Immature natural killer cell (primary cell): ENCODE measurements around the gene DLG4. TPM values are rescaled to one million over a fixed set of nuclear protein-coding genes. Genes with fewer than 3 reads are reported as not detected.

ENCODE experiments used
- DNase-seq, 3 donors: peaks; one replicate each; pipeline ENCODE4 v3.0.0; 2022; ENCODE audit warnings: mixed read lengths in 1 of 3
- H3K27ac Mint-ChIP-seq, 6 donors: one replicate each; pipeline ENCODE4 v1.8.0; 2020; ENCODE audit warnings: mixed read lengths in 6 of 6, mild to moderate bottlenecking in 5 of 6, inconsistent platforms in 4 of 6, moderate library complexity in 3 of 6
- H3K27me3 Mint-ChIP-seq, 3 donors: one replicate each; pipeline ENCODE4 v1.8.0; 2020 to 2021; ENCODE audit warnings: low read depth in 3 of 3, mild to moderate bottlenecking in 3 of 3, mixed read lengths in 3 of 3, moderate library complexity in 3 of 3, inconsistent platforms in 1 of 3
- H3K36me3 Mint-ChIP-seq, 3 donors: one replicate each; pipeline ENCODE4 v1.8.0; 2020; ENCODE audit warnings: mixed read lengths in 3 of 3, inconsistent platforms in 2 of 3, mild to moderate bottlenecking in 2 of 3
- H3K4me1 Mint-ChIP-seq, 2 donors: one replicate each; pipeline ENCODE4 v1.8.0; 2020; ENCODE audit warnings: inconsistent platforms in 2 of 2, mild to moderate bottlenecking in 2 of 2, mixed read lengths in 2 of 2, moderate library complexity in 1 of 2
- H3K4me3 Mint-ChIP-seq, 5 donors: one replicate each; pipeline ENCODE4 v1.8.0; 2020; ENCODE audit warnings: mild to moderate bottlenecking in 5 of 5, mixed read lengths in 5 of 5, inconsistent platforms in 3 of 5, moderate library complexity in 3 of 5
- H3K9me3 Mint-ChIP-seq, 6 donors: one replicate each; pipeline ENCODE4 v1.8.0; 2020; ENCODE audit warnings: mild to moderate bottlenecking in 6 of 6, mixed read lengths in 6 of 6, inconsistent platforms in 4 of 6, moderate library complexity in 3 of 6
- polyA plus RNA-seq, 3 donors: library from polyadenylated mRNA; unstranded; fragments of 300-500 nt; fragmentation: Illumina TruSeq; gene quantifications; one replicate each; pipeline ENCODE4 v1.2.3, GENCODE V29; 2021

Gene DLG4
- under 1 TPM in 1 of 3 donors, not detected in 2; 0.36 TPM for polyA plus RNA-seq

DNA sequence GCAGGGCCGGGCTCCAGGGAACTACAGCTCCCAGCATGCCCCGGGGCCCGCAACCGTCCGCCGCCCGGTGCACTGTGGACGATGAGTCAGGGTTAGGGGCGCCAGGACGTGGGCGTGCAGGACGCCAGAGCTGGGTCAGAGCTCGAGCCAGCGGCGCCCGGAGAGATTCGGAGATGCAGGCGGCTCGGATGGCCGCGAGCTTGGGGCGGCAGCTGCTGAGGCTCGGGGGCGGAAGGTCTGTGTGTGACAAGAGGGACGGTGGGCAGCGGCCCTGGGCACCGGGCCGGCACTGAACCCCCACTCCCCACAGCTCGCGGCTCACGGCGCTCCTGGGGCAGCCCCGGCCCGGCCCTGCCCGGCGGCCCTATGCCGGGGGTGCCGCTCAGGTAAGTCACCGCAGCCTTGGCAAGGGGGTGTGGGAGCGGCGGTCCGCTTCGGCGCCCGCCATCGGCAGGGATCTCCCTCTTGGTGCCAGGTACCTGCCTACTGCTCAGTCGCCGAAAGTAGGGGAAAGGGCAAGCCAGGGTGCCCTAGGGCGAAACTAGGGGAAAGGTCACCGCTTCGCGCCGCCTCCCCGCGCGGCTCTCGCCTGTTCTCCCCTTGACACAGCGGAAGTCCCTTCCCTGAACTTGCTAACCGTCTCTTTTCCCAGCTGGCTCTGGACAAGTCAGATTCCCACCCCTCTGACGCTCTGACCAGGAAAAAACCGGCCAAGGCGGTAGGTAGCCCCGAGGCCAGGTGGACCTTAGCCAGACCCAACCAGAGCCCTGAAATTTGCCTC lies at the start of gene DLG4, which contains the start of gene ACADVL:
Gene DLG4, minus strand, starts transcription at position 25 of the 781 bp plus-strand sequence.
Gene ACADVL, plus strand, starts transcription at position 127 of the 781 bp plus-strand sequence. Its CDS starts 47 bp downstream, at position 174.
- Mint-ChIP-seq H3K36me3 (peaks cover 4 to 8% (median 5%) of the 10 kb centered on the region in 3 donors), H3K4me1 (peaks cover 38 to 41% of the 10 kb centered on the region in 2 donors), H3K4me3 (peak within 1 kb of the TSS; percentile 89 to 97 (median 91)), H3K9me3 (no peaks in the 10 kb centered on the region), H3K27ac (peak within 1 kb of the TSS; percentile 90 to 99 (median 98)), H3K27me3 (peaks cover 0 to 7% (median 0%) of the 10 kb centered on the region in 3 donors)
- peak; percentile 73 to 76 (median 74) for DNase-seq

- H3K4me1 Mint-ChIP-seq: peaks cover 16 to 17% of the 10 kb centered on the region in 2 donors
- peaks cover 5 to 35% (median 14%) of the 10 kb centered on the region in 3 donors for H3K27me3 Mint-ChIP-seq
- H3K9me3 Mint-ChIP-seq: no peaks in the 10 kb centered on the region
- H3K36me3 Mint-ChIP-seq: no peaks in the 10 kb centered on the region
- no peak overlapping the region for H3K4me3 Mint-ChIP-seq
- no peak overlapping the region for H3K27ac Mint-ChIP-seq
- no peak for DNase-seq
Observed at GRCh38 chr17:7266784-7267183, 47.1 kb upstream of the DLG4 start.

DNA sequence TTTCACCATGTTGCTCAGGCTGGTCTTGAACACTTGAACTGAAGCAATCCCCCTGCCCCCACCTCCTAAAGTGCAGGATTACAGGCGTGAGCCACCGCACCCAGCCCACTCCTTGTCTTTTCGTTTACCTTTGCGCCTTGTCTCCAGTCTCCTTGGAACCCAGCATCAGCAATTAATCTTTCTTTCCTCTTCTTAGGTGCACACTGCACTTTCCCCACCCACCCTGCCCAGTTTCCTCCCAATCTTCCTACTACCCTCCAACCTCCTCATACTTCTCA lies 44.1 kb upstream of the DLG4 start:
- no peaks in the 10 kb centered on the region for H3K9me3 Mint-ChIP-seq
- peaks cover 0 to 4% (median 0%) of the 10 kb centered on the region in 3 donors for H3K36me3 Mint-ChIP-seq
- H3K27ac Mint-ChIP-seq: peak overlapping the region in 1 of 6 donors; percentile 11
- H3K4me1 Mint-ChIP-seq: peaks cover 17 to 25% of the 10 kb centered on the region in 2 donors
- H3K27me3 Mint-ChIP-seq: peaks cover 5 to 35% (median 18%) of the 10 kb centered on the region in 3 donors
- DNase-seq: no peak
- H3K4me3 Mint-ChIP-seq: peak overlapping the region; percentile 3 to 66 (median 48)

DNA sequence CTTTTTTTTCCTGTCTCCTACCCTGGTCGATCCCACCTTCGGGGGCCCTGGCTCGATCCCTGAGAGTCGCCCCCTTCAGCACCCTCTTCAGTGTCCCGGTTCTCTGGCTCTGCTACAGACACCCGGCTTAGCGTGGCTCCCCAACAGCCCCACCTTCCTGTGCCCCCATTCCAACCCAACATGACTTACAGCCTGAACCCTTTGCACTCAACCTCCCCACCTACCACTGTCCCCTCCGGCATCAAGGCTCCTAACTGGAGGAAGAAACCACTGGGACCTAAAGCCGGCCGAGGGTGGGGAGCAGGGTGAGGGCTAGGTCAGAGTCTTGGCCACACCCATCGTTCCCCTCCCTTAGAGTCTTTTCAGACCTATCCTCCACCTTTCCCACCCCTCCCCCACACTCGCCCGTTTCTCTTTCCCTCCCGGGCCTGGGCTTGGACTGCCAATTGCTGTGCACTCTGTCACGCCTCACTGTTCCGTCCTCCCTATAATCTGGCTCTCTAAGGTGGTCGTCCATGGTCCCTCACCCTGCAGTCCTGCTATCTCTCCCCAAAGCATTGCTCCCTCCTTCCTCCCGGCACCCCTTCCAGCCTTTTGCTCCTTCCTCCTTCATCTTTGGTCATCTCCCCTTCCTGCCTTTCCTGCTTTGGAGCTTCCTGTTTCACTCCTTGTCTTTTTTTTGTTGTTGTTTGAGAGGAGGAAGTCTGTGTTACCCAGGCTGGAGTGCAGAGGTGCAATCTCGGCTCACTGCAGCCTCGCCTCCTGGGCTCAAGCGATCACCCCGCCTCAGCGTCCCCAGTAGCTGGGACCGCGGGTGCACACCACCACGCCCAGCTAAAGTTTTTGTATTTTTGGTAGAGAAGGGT lies 43.5 kb upstream of the DLG4 start:
- peaks cover 5 to 35% (median 18%) of the 10 kb centered on the region in 3 donors for H3K27me3 Mint-ChIP-seq
- peak overlapping the region; percentile 34 to 78 (median 64) for H3K4me3 Mint-ChIP-seq
- peak overlapping the region in 5 of 6 donors; percentile 23 to 67 (median 55) for H3K27ac Mint-ChIP-seq
- H3K36me3 Mint-ChIP-seq: peaks cover 0 to 8% (median 0%) of the 10 kb centered on the region in 3 donors
- DNase-seq: no peak
- no peaks in the 10 kb centered on the region for H3K9me3 Mint-ChIP-seq
- peaks cover 17 to 25% of the 10 kb centered on the region in 2 donors for H3K4me1 Mint-ChIP-seq

- peak within 1 kb of the TSS; percentile 72 to 80 (median 73) for H3K4me3 Mint-ChIP-seq
- no peak for DNase-seq
- peaks cover 5 to 33% (median 18%) of the 10 kb centered on the region in 3 donors for H3K27me3 Mint-ChIP-seq
- peaks cover 17 to 25% of the 10 kb centered on the region in 2 donors for H3K4me1 Mint-ChIP-seq
- H3K9me3 Mint-ChIP-seq: no peaks in the 10 kb centered on the region
- peak within 1 kb of the TSS in 5 of 6 donors; percentile 23 to 67 (median 36) for H3K27ac Mint-ChIP-seq
- peaks cover 0 to 8% (median 0%) of the 10 kb centered on the region in 3 donors for H3K36me3 Mint-ChIP-seq
Observed at GRCh38 chr17:7262192-7262934, 42.7 kb upstream of the DLG4 start, which contains the start of gene CLDN7. TSS of gene CLDN7 (minus strand) at chr17:7262478. CDS start at chr17:7262043, 435 bp downstream.

- H3K9me3 Mint-ChIP-seq: no peaks in the 10 kb centered on the region
- peaks cover 17 to 27% of the 10 kb centered on the region in 2 donors for H3K4me1 Mint-ChIP-seq
- peaks cover 5 to 30% (median 16%) of the 10 kb centered on the region in 3 donors for H3K27me3 Mint-ChIP-seq
- peak; percentile 33 to 35 (median 33) for DNase-seq
- H3K36me3 Mint-ChIP-seq: peaks cover 0 to 12% (median 4%) of the 10 kb centered on the region in 3 donors
- peak overlapping the region in 1 of 6 donors; percentile 53 for H3K27ac Mint-ChIP-seq
- peak overlapping the region; percentile 72 to 80 (median 73) for H3K4me3 Mint-ChIP-seq
Observed at GRCh38 chr17:7261379-7262191, 41.9 kb upstream of the DLG4 start.

DNA sequence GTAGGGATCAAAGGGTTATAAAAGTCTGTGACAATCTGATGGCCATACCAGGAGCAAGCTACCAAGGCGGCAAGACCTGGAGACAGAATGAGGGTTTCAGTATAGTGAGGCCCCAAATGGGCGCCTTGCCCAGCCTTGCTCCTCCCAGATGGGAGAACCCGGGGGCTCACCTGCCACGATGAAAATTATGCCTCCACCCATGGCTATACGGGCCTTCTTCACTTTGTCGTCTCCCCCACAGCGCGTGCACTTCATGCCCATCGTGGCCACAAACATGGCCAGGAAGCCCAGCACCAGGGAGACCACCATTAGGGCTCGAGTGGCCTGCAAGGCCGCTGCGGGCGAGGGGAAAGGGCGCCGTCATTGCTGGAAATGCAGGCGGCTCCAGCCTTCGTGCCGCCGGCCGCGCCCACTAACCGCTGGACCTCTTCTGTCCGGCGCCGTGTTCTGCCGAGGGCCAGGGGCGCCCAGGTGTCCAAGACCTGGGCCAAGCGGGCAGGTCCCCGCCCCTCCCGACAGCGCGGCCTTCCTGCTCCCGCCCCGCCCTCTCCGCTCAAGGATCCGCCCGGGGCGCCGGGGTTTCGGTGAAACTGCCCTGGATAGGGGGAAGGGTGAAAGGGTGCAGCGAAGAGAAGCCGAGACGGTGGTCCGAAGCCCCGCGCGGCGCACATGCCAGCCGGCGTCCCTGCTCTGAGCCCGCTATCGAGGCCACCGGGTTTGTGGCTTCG lies 41.2 kb upstream of the DLG4 start:
- Mint-ChIP-seq H3K36me3 (peaks cover 0 to 17% (median 8%) of the 10 kb centered on the region in 3 donors), H3K4me3 (peak overlapping the region; percentile 66 to 80 (median 72)), H3K27ac (no peak overlapping the region), H3K27me3 (peaks cover 7 to 26% (median 15%) of the 10 kb centered on the region in 3 donors), H3K9me3 (no peaks in the 10 kb centered on the region), H3K4me1 (peaks cover 17 to 27% of the 10 kb centered on the region in 2 donors)
- DNase-seq: peak in 2 of 3 donors; percentile 26

GRCh38 chr17:7260151-7260550 lies 40.5 kb upstream of the DLG4 start:
- no peaks in the 10 kb centered on the region for H3K9me3 Mint-ChIP-seq
- DNase-seq: no peak
- H3K36me3 Mint-ChIP-seq: peaks cover 0 to 17% (median 8%) of the 10 kb centered on the region in 3 donors
- H3K27me3 Mint-ChIP-seq: peaks cover 6 to 24% (median 15%) of the 10 kb centered on the region in 3 donors
- peak overlapping the region; percentile 50 to 71 (median 63) for H3K4me3 Mint-ChIP-seq
- peak overlapping the region in 1 of 6 donors; percentile 50 for H3K27ac Mint-ChIP-seq
- H3K4me1 Mint-ChIP-seq: peaks cover 17 to 27% of the 10 kb centered on the region in 2 donors

GRCh38 chr17:7259555-7259889 lies 39.9 kb upstream of the DLG4 start:
- Mint-ChIP-seq H3K4me3 (peak overlapping the region in 4 of 5 donors; percentile 7 to 42 (median 14)), H3K27ac (no peak overlapping the region), H3K27me3 (peaks cover 6 to 19% (median 13%) of the 10 kb centered on the region in 3 donors), H3K9me3 (no peaks in the 10 kb centered on the region), H3K36me3 (peaks cover 4 to 22% (median 13%) of the 10 kb centered on the region in 3 donors), H3K4me1 (peaks cover 17 to 29% of the 10 kb centered on the region in 2 donors)
- no peak for DNase-seq

- DNase-seq: no peak
- no peaks in the 10 kb centered on the region for H3K9me3 Mint-ChIP-seq
- peaks cover 17 to 30% of the 10 kb centered on the region in 2 donors for H3K4me1 Mint-ChIP-seq
- H3K27me3 Mint-ChIP-seq: peaks cover 6 to 14% (median 11%) of the 10 kb centered on the region in 3 donors
- H3K36me3 Mint-ChIP-seq: peaks cover 5 to 22% (median 13%) of the 10 kb centered on the region in 3 donors
- H3K27ac Mint-ChIP-seq: peak overlapping the region in 1 of 6 donors; percentile 69
- H3K4me3 Mint-ChIP-seq: peak overlapping the region in 2 of 5 donors; percentile 7 to 15
Observed at GRCh38 chr17:7258731-7259554, 39.3 kb upstream of the DLG4 start.

GRCh38 chr17:7256766-7257456 lies 37.3 kb upstream of the DLG4 start:
- Mint-ChIP-seq H3K36me3 (peaks cover 9 to 27% (median 13%) of the 10 kb centered on the region in 3 donors), H3K4me3 (no peak overlapping the region), H3K9me3 (no peaks in the 10 kb centered on the region), H3K27me3 (peaks cover 9 to 14% (median 11%) of the 10 kb centered on the region in 3 donors), H3K4me1 (peaks cover 21 to 29% of the 10 kb centered on the region in 2 donors), H3K27ac (peak overlapping the region in 2 of 6 donors; percentile 72 to 83)
- no peak for DNase-seq
